ENCODE data around the gene TTLL11.

Gene TTLL11

DNA sequence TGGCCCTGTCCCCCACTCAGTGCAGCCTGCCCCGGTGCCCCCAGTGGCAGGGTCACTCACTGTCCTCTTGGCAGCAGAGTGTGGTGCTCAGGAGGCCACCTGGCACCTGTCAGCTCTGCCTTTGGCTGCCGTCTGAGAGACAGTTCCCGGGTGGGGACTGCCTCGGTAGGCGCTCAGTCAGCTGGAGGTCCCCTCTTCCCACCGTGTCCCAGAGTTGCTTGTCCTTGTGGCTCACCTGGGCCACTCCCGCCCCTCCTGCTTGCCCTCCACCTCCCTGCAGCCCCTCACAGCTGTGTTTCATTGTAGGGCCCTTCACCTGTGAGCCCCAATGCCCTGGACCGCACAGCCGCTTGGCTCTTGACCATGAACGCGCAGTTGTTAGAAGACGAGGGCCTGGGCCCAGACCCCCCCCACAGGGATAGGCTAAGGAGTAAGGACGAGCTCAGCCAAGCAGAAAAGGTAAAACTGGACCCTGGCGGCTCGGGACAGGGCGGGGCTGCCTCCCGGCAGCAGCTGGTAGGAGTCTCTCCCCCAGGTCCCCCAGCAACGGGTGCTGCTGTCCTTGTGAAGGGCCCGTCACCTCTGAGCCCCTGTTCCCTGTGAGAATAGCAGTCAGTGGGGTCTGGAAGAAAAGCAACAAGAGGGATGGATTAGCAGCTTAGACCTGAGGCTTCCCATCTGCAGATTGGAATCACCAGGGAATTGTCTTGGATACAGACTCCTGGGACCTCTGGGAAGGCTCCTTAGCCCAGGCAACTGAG lies 319.0 kb downstream of the TTLL11 start:
- H3K4me3 ChIP-seq (ENCODE audit: low read depth, low read length) = no peak overlapping the region
- DNase-seq (ENCODE audit: low read depth) = no peak
- TF ChIP-seq, protein P1, sequence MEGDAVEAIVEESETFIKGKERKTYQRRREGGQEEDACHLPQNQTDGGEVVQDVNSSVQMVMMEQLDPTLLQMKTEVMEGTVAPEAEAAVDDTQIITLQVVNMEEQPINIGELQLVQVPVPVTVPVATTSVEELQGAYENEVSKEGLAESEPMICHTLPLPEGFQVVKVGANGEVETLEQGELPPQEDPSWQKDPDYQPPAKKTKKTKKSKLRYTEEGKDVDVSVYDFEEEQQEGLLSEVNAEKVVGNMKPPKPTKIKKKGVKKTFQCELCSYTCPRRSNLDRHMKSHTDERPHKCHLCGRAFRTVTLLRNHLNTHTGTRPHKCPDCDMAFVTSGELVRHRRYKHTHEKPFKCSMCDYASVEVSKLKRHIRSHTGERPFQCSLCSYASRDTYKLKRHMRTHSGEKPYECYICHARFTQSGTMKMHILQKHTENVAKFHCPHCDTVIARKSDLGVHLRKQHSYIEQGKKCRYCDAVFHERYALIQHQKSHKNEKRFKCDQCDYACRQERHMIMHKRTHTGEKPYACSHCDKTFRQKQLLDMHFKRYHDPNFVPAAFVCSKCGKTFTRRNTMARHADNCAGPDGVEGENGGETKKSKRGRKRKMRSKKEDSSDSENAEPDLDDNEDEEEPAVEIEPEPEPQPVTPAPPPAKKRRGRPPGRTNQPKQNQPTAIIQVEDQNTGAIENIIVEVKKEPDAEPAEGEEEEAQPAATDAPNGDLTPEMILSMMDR (IDR thresholded peaks at IDR 0.05; ENCODE audit: control insufficient read depth, extremely low read depth, insufficient read depth) = no peak

DNA sequence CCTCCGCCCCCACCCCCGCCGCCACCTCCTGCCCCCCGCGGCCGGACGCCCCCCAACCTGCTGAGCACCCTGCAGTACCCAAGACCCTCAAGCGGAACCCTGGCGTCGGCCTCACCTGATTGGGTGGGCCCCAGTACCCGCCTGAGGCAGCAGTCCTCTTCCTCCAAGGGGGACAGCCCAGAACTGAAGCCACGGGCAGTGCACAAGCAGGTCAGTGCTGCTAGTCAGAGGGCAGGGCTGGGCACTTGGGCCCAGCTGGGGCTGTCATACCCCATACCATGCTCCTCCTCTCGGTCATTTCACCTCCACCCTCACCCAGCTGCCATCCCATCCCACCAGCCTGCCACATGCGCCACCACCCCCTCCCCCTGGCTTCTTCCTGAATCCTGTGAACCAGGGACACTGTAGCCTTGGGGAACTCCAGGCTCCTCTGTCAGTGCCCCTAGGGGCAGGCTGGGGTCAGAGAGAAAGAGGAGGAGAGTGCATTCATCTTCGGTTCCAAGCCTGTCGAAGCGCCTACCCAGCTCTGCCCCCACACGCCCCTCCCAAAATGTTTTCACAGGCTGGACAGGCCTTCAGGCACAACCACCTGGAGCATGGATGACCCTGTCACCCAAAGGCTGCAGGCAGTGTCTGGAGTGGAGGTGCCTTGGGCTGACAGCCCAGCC lies 319.7 kb downstream of the TTLL11 start:
- H3K4me3 ChIP-seq (ENCODE audit: low read depth, low read length) = no peak overlapping the region
- TF ChIP-seq, protein P1 (IDR thresholded peaks at IDR 0.05; ENCODE audit: control insufficient read depth, extremely low read depth, insufficient read depth) = no peak
- DNase-seq (ENCODE audit: low read depth) = no peak

DNA sequence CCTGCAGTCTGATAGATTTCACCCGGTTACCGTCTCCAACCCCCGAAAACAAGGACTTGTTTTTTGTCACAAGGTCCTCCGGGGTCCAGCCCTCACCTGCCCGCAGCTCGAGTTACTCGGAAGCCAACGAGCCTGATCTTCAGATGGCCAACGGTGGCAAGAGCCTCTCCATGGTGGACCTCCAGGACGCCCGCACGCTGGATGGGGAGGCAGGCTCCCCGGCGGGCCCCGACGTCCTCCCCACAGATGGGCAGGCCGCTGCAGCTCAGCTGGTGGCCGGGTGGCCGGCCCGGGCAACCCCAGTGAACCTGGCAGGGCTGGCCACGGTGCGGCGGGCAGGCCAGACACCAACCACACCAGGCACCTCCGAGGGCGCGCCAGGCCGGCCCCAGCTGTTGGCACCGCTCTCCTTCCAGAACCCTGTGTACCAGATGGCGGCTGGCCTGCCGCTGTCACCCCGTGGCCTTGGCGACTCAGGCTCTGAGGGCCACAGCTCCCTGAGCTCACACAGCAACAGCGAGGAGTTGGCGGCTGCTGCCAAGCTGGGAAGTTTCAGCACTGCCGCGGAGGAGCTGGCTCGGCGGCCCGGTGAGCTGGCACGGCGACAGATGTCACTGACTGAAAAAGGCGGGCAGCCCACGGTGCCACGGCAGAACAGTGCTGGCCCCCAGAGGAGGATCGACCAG lies 320.4 kb downstream of the TTLL11 start:
- TF ChIP-seq, protein P1 (IDR thresholded peaks at IDR 0.05; ENCODE audit: control insufficient read depth, extremely low read depth, insufficient read depth) = no peak
- no peak overlapping the region for H3K4me3 ChIP-seq (ENCODE audit: low read depth, low read length)
- DNase-seq (ENCODE audit: low read depth) = no peak

Data from LNCaP clone FGC (cell line).